Neural progenitor cell (in vitro differentiated cells): Measurements from ENCODE around the gene ARHGAP26. TPM values are rescaled to one million over a fixed set of nuclear protein-coding genes. Genes with fewer than 3 reads are reported as not detected.

Experiments
- DNase-seq: peaks from one replicate; pipeline ENCODE4 v3.0.0-alpha.2; 2016; ENCODE audit warnings: low spot score
- H2AFZ ChIP-seq: fragments of 200-600 bp; sonication (generic); replicated peaks from 2 replicates; pipeline ENCODE4 v1.6.1; 2016; ENCODE audit warnings: antibody characterized with exemption
- H3F3A ChIP-seq: fragments of 200-600 bp; sonication (generic); 2 replicates; pipeline ENCODE4 v1.6.1; 2016; ENCODE audit warnings: antibody characterized with exemption, low read depth
- H3K27ac ChIP-seq: fragments of 200-600 bp; sonication (generic); 2 replicates; pipeline ENCODE4 v1.5.1; 2016; ENCODE audit warnings: mild to moderate bottlenecking
- H3K27me3 ChIP-seq: fragments of 200-600 bp; sonication (generic); 2 replicates; pipeline ENCODE4 v1.6.1; 2016; ENCODE audit warnings: mild to moderate bottlenecking, moderate library complexity
- H3K36me3 ChIP-seq: fragments of 200-600 bp; sonication (generic); 2 replicates; pipeline ENCODE4 v1.5.1; 2016
- H3K4me1 ChIP-seq: fragments of 200-600 bp; sonication (generic); 2 replicates; pipeline ENCODE4 v1.6.1; 2016; ENCODE audit warnings: mixed run types
- H3K4me2 ChIP-seq: fragments of 200-600 bp; sonication (generic); 2 replicates; pipeline ENCODE4 v1.6.1; 2016
- H3K4me3 ChIP-seq: fragments of 200-600 bp; sonication (generic); 2 replicates; pipeline ENCODE4 v1.5.1; 2016
- H3K79me2 ChIP-seq: fragments of 200-600 bp; sonication (generic); 2 replicates; pipeline ENCODE4 v1.6.1; 2016; ENCODE audit warnings: low read depth
- H3K9ac ChIP-seq: fragments of 200-600 bp; sonication (generic); 2 replicates; pipeline ENCODE4 v1.6.1; 2016
- H3K9me3 ChIP-seq: fragments of 200-600 bp; sonication (generic); 2 replicates; pipeline ENCODE4 v1.5.1; 2016; ENCODE audit warnings: low read depth
- H4K20me1 ChIP-seq: fragments of 200-600 bp; sonication (generic); 2 replicates; pipeline ENCODE4 v1.6.1; 2016; ENCODE audit warnings: low read depth
- H3K27ac Mint-ChIP-seq: 3 replicates; pipeline ENCODE4 v1.8.0; 2021; ENCODE audit warnings: mixed read lengths
- H3K27me3 Mint-ChIP-seq: 2 replicates; pipeline ENCODE4 v1.8.0; 2022; ENCODE audit warnings: low read depth, mild to moderate bottlenecking, inconsistent platforms, moderate library complexity, mixed read lengths; ENCODE audit not compliant: insufficient read depth
- H3K36me3 Mint-ChIP-seq: 3 replicates; pipeline ENCODE4 v1.8.0; 2021; ENCODE audit warnings: mixed read lengths
- H3K4me1 Mint-ChIP-seq: 3 replicates; pipeline ENCODE4 v1.8.0; 2021; ENCODE audit warnings: mixed read lengths
- H3K4me3 Mint-ChIP-seq: 3 replicates; pipeline ENCODE4 v1.8.0; 2021; ENCODE audit warnings: mild to moderate bottlenecking, moderate library complexity, mixed read lengths
- H3K9me3 Mint-ChIP-seq: 3 replicates; pipeline ENCODE4 v1.8.0; 2020; ENCODE audit warnings: mixed read lengths
- EZH2 ChIP-seq: fragments of 200-600 bp; sonication (generic); IDR thresholded peaks from 2 replicates; pipeline ENCODE4 v1.6.1; 2017; ENCODE audit warnings: antibody characterized with exemption, mild to moderate bottlenecking, moderate library complexity
- EZH2phosphoT487 ChIP-seq: fragments of 200-600 bp; sonication (generic); IDR thresholded peaks from 2 replicates; pipeline ENCODE4 v1.6.1; 2017; ENCODE audit warnings: antibody characterized with exemption
- total RNA-seq: library from RNA; depleted of rRNA; stranded (reverse); fragments of >200 nt; gene quantifications from 2 replicates; pipeline ENCODE4 v1.2.3, GENCODE V29; 2015; ENCODE audit warnings: low replicate concordance
- TF ChIP-seq, protein P1 (sequence below): fragments of 200-600 bp; sonication (generic); IDR thresholded peaks from 2 replicates; pipeline ENCODE4 v1.5.1; 2017; ENCODE audit warnings: antibody characterized with exemption, mild to moderate bottlenecking

ARHGAP26 gene
- total RNA-seq, 1 donor from 2014 or later, result 7.0 TPM

DNA sequence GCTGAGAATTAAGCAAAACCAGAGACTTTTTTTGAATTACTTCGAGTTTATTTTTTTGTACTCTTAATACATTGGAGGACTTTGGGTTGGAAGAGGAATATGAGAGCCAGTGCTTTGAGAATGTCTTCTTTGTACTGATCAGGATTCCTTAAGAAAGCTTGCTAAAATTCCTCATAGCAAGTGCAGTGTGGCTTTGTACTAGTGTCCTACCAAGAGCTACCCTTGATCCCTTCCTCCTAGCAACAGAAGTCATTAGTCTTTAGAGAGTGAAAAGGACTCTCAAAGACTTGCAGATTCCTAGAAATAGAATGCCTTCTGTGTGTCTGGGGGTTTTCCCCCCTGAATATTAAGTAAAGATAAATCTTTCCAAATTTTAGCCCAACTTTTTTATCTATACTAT lies 276.1 kb downstream of the ARHGAP26 start:
- peaks cover 4% of the 10 kb centered on the region for H3K27me3 Mint-ChIP-seq
- no peaks in the 10 kb centered on the region for H3K4me1 ChIP-seq
- no peak overlapping the region for H3K27ac Mint-ChIP-seq
- H3K4me1 Mint-ChIP-seq, result peaks cover 17% of the 10 kb centered on the region
- H3K9me3 ChIP-seq, result no peaks in the 10 kb centered on the region
- DNase-seq, result no peak
- H3K9ac ChIP-seq, result no peak overlapping the region
- H3K4me3 ChIP-seq, result no peak overlapping the region
- H2AFZ ChIP-seq, result no peak overlapping the region
- no peaks in the 10 kb centered on the region for H3K36me3 ChIP-seq
- no peaks in the 10 kb centered on the region for H3F3A ChIP-seq
- no peaks in the 10 kb centered on the region for H3K27me3 ChIP-seq
- H3K79me2 ChIP-seq, result no peaks in the 10 kb centered on the region
- no peak overlapping the region for H3K27ac ChIP-seq
- peaks cover 3% of the 10 kb centered on the region for H3K36me3 Mint-ChIP-seq
- no peaks in the 10 kb centered on the region for H3K9me3 Mint-ChIP-seq
- no peaks in the 10 kb centered on the region for H4K20me1 ChIP-seq
- H3K4me3 Mint-ChIP-seq, result no peak overlapping the region
- no peak for TF ChIP-seq EZH2phosphoT487
- TF ChIP-seq, protein P1, sequence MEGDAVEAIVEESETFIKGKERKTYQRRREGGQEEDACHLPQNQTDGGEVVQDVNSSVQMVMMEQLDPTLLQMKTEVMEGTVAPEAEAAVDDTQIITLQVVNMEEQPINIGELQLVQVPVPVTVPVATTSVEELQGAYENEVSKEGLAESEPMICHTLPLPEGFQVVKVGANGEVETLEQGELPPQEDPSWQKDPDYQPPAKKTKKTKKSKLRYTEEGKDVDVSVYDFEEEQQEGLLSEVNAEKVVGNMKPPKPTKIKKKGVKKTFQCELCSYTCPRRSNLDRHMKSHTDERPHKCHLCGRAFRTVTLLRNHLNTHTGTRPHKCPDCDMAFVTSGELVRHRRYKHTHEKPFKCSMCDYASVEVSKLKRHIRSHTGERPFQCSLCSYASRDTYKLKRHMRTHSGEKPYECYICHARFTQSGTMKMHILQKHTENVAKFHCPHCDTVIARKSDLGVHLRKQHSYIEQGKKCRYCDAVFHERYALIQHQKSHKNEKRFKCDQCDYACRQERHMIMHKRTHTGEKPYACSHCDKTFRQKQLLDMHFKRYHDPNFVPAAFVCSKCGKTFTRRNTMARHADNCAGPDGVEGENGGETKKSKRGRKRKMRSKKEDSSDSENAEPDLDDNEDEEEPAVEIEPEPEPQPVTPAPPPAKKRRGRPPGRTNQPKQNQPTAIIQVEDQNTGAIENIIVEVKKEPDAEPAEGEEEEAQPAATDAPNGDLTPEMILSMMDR, result no peak
- no peak for TF ChIP-seq EZH2
- no peak overlapping the region for H3K4me2 ChIP-seq

GRCh38 chr5:143047091-143047490 lies 276.9 kb downstream of the ARHGAP26 start:
- Histone ChIP-seq H3K27ac (no peak overlapping the region), H3F3A (no peaks in the 10 kb centered on the region), H3K9me3 (no peaks in the 10 kb centered on the region), H2AFZ (no peak overlapping the region), H3K79me2 (no peaks in the 10 kb centered on the region), H3K27me3 (no peaks in the 10 kb centered on the region), H3K4me1 (no peaks in the 10 kb centered on the region), H3K36me3 (no peaks in the 10 kb centered on the region), H4K20me1 (no peaks in the 10 kb centered on the region), H3K4me3 (no peak overlapping the region), H3K4me2 (no peak overlapping the region), H3K9ac (no peak overlapping the region)
- Mint-ChIP-seq H3K27ac (no peak overlapping the region), H3K36me3 (peaks cover 3% of the 10 kb centered on the region), H3K27me3 (peaks cover 4% of the 10 kb centered on the region), H3K4me1 (peaks cover 16% of the 10 kb centered on the region), H3K4me3 (no peak overlapping the region), H3K9me3 (no peaks in the 10 kb centered on the region)
- no peak for DNase-seq
- no peak for TF ChIP-seq EZH2phosphoT487
- TF ChIP-seq, protein P1, result no peak
- TF ChIP-seq EZH2, result no peak

- Histone ChIP-seq H3K4me1 (no peaks in the 10 kb centered on the region), H3K36me3 (no peaks in the 10 kb centered on the region), H3K9me3 (no peaks in the 10 kb centered on the region), H3F3A (no peaks in the 10 kb centered on the region), H3K27ac (no peak overlapping the region), H3K27me3 (no peaks in the 10 kb centered on the region), H4K20me1 (no peaks in the 10 kb centered on the region), H3K4me2 (no peak overlapping the region), H2AFZ (no peak overlapping the region), H3K4me3 (no peak overlapping the region), H3K9ac (no peak overlapping the region), H3K79me2 (no peaks in the 10 kb centered on the region)
- DNase-seq, result no peak
- TF ChIP-seq EZH2, result no peak
- TF ChIP-seq, protein P1, result no peak
- no peak for TF ChIP-seq EZH2phosphoT487
- H3K4me3 Mint-ChIP-seq, result no peak overlapping the region
- no peak overlapping the region for H3K27ac Mint-ChIP-seq
- peaks cover 9% of the 10 kb centered on the region for H3K4me1 Mint-ChIP-seq
- peaks cover 4% of the 10 kb centered on the region for H3K27me3 Mint-ChIP-seq
- no peaks in the 10 kb centered on the region for H3K9me3 Mint-ChIP-seq
- H3K36me3 Mint-ChIP-seq, result no peaks in the 10 kb centered on the region
These were observed 280.0 kb downstream of the ARHGAP26 start for GRCh38 chr5:143050183-143050582.
